Endothelial cell of umbilical vein (primary cell): ENCODE measurements around the gene STUM. TPM values are rescaled to one million over a fixed set of nuclear protein-coding genes. Genes with fewer than 3 reads are reported as not detected.

Experiments
- BruUV-seq: library from RNA; stranded (reverse); fragments of 400-500 nt; replicated peaks from 2 replicates; lab custom pipeline; 2021; lab: Mats Ljungman, UMichigan
- CTCF ChIA-PET: fragments of 300-600, 350-600 bp; sonication (Branson Sonifier 250); formaldehyde crosslinking; loops from one replicate; lab custom pipeline; 2021; ENCODE audit warnings: antibody characterized with exemption, inconsistent platforms; lab: Charles Lee
- POLR2A ChIA-PET: fragments of 300-600, 350-600 bp; sonication (Branson Sonifier 250); formaldehyde crosslinking; loops from one replicate; lab custom pipeline; 2021; ENCODE audit warnings: antibody characterized with exemption, inconsistent platforms; lab: Charles Lee
- DNase-seq: peaks from one replicate; pipeline ENCODE4 v3.0.0-alpha.2; 2011; ENCODE audit warnings: low read depth, low spot score
- FAIRE-seq: peaks from 2 replicates; lab custom pipeline; 2011; peaks lifted over from hg19 to GRCh38; lab: Jason Lieb, UNC
- H2AFZ ChIP-seq: 2 replicates; pipeline ENCODE4 v1.6.0; 2012; ENCODE audit warnings: low read depth, low read length, control low read depth, inconsistent platforms
- H3K27ac ChIP-seq: 2 replicates; pipeline ENCODE4 v1.5.1; 2011; ENCODE audit warnings: low read depth, mild to moderate bottlenecking, control low read depth, low read length, moderate library complexity; ENCODE audit not compliant: insufficient read depth
- H3K27me3 ChIP-seq, 2 experiments: 2 replicates each; pipeline versions ENCODE4 v1.6.0 to v1.6.1; 2011; ENCODE audit warnings: low read length in 2 of 2, mixed read lengths in 1 of 2; ENCODE audit not compliant: control insufficient read depth in 2 of 2, insufficient read depth in 2 of 2
- H3K36me3 ChIP-seq, 2 experiments: 2 replicates in 1 of 2; 3 replicates in 1 of 2; pipeline ENCODE4 v1.5.1; 2011; ENCODE audit warnings: low read length in 2 of 2, mild to moderate bottlenecking in 1 of 2, moderate library complexity in 1 of 2; ENCODE audit not compliant: control insufficient read depth in 2 of 2, insufficient read depth in 2 of 2; ENCODE audit errors: extremely low read depth in 1 of 2
- H3K4me1 ChIP-seq: 3 replicates; pipeline ENCODE4 v1.5.1; 2011; ENCODE audit warnings: mild to moderate bottlenecking, low read length; ENCODE audit not compliant: control insufficient read depth, insufficient read depth; ENCODE audit errors: extremely low read depth
- H3K4me2 ChIP-seq: 2 replicates; pipeline ENCODE4 v1.6.1; 2011; ENCODE audit warnings: low read length, control low read depth, mixed read lengths; ENCODE audit not compliant: insufficient read depth
- H3K4me3 ChIP-seq, 3 experiments: fragments of 200-600 bp in 1 of 3; sonication (generic), shearing (Covaris generic) in 1 of 3; replicated peaks in 1 of 3; 2 replicates each; pipeline ENCODE4 v1.5.1; 2011 to 2016; ENCODE audit warnings: control low read depth in 3 of 3, low read length in 3 of 3, mild to moderate bottlenecking in 2 of 3, inconsistent platforms in 1 of 3, low read depth in 1 of 3, moderate library complexity in 1 of 3; ENCODE audit not compliant: insufficient read depth in 1 of 3
- H3K79me2 ChIP-seq: 2 replicates; pipeline ENCODE4 v1.6.0; 2012; ENCODE audit warnings: low read length, inconsistent platforms; ENCODE audit not compliant: control insufficient read depth, insufficient read depth
- H3K9ac ChIP-seq: replicated peaks from 2 replicates; pipeline ENCODE3; 2011; ENCODE audit warnings: low read length, control low read depth; ENCODE audit not compliant: insufficient read depth; ENCODE audit errors: extremely low read depth
- H3K9me1 ChIP-seq: replicated peaks from 3 replicates; pipeline ENCODE4 v1.6.0; 2011; ENCODE audit warnings: mild to moderate bottlenecking, low read length; ENCODE audit not compliant: control insufficient read depth, insufficient read depth; ENCODE audit errors: extremely low read depth
- H3K9me3 ChIP-seq: replicated peaks from 2 replicates; pipeline ENCODE4 v1.5.1; 2012; ENCODE audit warnings: low read length, inconsistent platforms; ENCODE audit not compliant: control insufficient read depth, insufficient read depth
- H4K20me1 ChIP-seq: replicated peaks from 2 replicates; pipeline ENCODE3; 2011; ENCODE audit warnings: mild to moderate bottlenecking, low read length; ENCODE audit not compliant: control insufficient read depth, insufficient read depth; ENCODE audit errors: extremely low read depth
- CTCF ChIP-seq, 2 donors: IDR thresholded peaks; 1 replicate in 1 of 2; 2 replicates in 1 of 2; pipeline ENCODE4 v1.5.1; 2011; ENCODE audit warnings: low read length in 2 of 2, mild to moderate bottlenecking in 2 of 2, moderate library complexity in 2 of 2, control low read depth in 1 of 2, inconsistent platforms in 1 of 2, low read depth in 1 of 2; ENCODE audit not compliant: insufficient read depth in 1 of 2; ENCODE audit errors: extremely low read depth in 1 of 2
- EZH2 ChIP-seq: IDR thresholded peaks from 2 replicates; pipeline ENCODE4 v1.6.1; 2012; ENCODE audit warnings: borderline replicate concordance, low read depth, mild to moderate bottlenecking, moderate library complexity, low read length, inconsistent platforms; ENCODE audit not compliant: severe bottlenecking
- FOS ChIP-seq: IDR thresholded peaks from 2 replicates; pipeline ENCODE4 v1.6.1; 2011; ENCODE audit warnings: mild to moderate bottlenecking, low read length, moderate library complexity, borderline replicate concordance; ENCODE audit not compliant: insufficient read depth
- GATA2 ChIP-seq: IDR thresholded peaks from 2 replicates; pipeline ENCODE4 v1.7.0; 2011; ENCODE audit warnings: low read depth, mild to moderate bottlenecking, moderate library complexity, mixed read lengths, low read length; ENCODE audit not compliant: insufficient read length, insufficient read depth
- JUN ChIP-seq: IDR thresholded peaks from 2 replicates; pipeline ENCODE4 v1.6.1; 2011; ENCODE audit warnings: borderline replicate concordance, low read depth; ENCODE audit not compliant: insufficient read length, insufficient read depth
- MAX ChIP-seq: IDR thresholded peaks from 2 replicates; pipeline ENCODE4 v1.6.1; 2011; ENCODE audit not compliant: insufficient read depth, insufficient read length
- MYC ChIP-seq: IDR thresholded peaks from one replicate; pipeline ENCODE4 v1.6.1; 2011; ENCODE audit warnings: mild to moderate bottlenecking, low read depth, low read length
- POLR2A ChIP-seq: IDR thresholded peaks from 2 replicates; pipeline ENCODE4 v1.6.1; 2012; ENCODE audit warnings: low read depth, mild to moderate bottlenecking, control low read depth, low read length
- POLR2AphosphoS5 ChIP-seq: IDR thresholded peaks from 2 replicates; pipeline ENCODE4 v1.6.1; 2012; ENCODE audit warnings: low read depth, mild to moderate bottlenecking, control low read depth, low read length, moderate library complexity; ENCODE audit not compliant: insufficient read depth
- dilution Hi-C: fragments of 300-500 bp; cut with MboI; formaldehyde crosslinking; loops from one replicate; pipeline ENCODE4 v1.15.0; 2019; ENCODE audit warnings: low sequenced_read_pairs; ENCODE audit not compliant: extremely low pct_ligation_motif_present
- intact Hi-C: fragments of 100-400 bp; cut with micrococcal nuclease; formaldehyde crosslinking; loops from one replicate; pipeline ENCODE4 v1.10.0; 2022
- polyA plus RNA-seq, 4 experiments: library from polyadenylated mRNA; depleted of rRNA in 3 of 4; stranded (reverse) in 3 of 4; unstranded in 1 of 4; fragments of >200 nt; gene quantifications; 2 replicates each; pipeline versions ENCODE4 v1.2.1 to v1.2.3, GENCODE V29; 2011 to 2012; ENCODE audit warnings: missing spikeins in 1 of 4
- total RNA-seq: library from RNA; stranded (reverse); gene quantifications from 2 replicates; pipeline ENCODE4 v1.2.3, GENCODE V29; 2021

STUM gene
- total and polyA plus RNA-seq, 2 donors (not counting 3 experiments of a cell fraction or from before 2014, with no cell fraction given): not detected

GRCh38 chr1:226533220-226533619, 15.3 kb upstream of the STUM start:
- H3K27ac ChIP-seq: no peak overlapping the region
- H3K27me3 ChIP-seq: peaks cover 3 to 5% of the 10 kb centered on the region in 2 experiments
- dilution Hi-C loops (no loop called here), intact Hi-C loops (no loop called here)
- H3K79me2 ChIP-seq: no peaks in the 10 kb centered on the region
- H3K9ac ChIP-seq: no peak overlapping the region
- no TSS peak for BruUV-seq
- H3K4me3 ChIP-seq: no peak overlapping the region
- FAIRE-seq: no peak
- ChIA-PET CTCF (interaction anchor here (1.3 to 3.0 kb wide), 2 partner anchors 11 to 14 kb away, joined by 3 to 21 read pairs; partner anchors contain the start of gene STUM), POLR2A (no interaction called here)
- no peak for TF ChIP-seq JUN
- TF ChIP-seq MYC: no peak
- no peak for TF ChIP-seq FOS
- TF ChIP-seq MAX: no peak
- TF ChIP-seq POLR2AphosphoS5: no peak
- TF ChIP-seq GATA2: no peak
- no peak for TF ChIP-seq CTCF (IDR thresholded peaks at IDR 0.05; ENCODE audit: extremely low read depth in 1 of 2, insufficient read depth in 1 of 2, low read depth in 1 of 2, low read length in 2 of 2)
- TF ChIP-seq POLR2A: no peak
- TF ChIP-seq EZH2: no peak
- H3K9me3 ChIP-seq: no peaks in the 10 kb centered on the region
- H3K4me2 ChIP-seq: no peak overlapping the region
- no peak for DNase-seq
- no peaks in the 10 kb centered on the region for H3K9me1 ChIP-seq
- H3K4me1 ChIP-seq: no peaks in the 10 kb centered on the region
- H3K36me3 ChIP-seq: no peaks in the 10 kb centered on the region
- no peaks in the 10 kb centered on the region for H4K20me1 ChIP-seq
- H2AFZ ChIP-seq: no peak overlapping the region
